ENCODE measurements around the gene C10orf105. TPM values are rescaled to one million over a fixed set of nuclear protein-coding genes. Genes with fewer than 3 reads are reported as not detected.

Gene C10orf105
- total and polyA plus RNA-seq, 2 of the 8 experiments (the other 6 are each of a cell fraction or from before 2014, with no cell fraction given): 0.71 to 0.73 TPM

DNA sequence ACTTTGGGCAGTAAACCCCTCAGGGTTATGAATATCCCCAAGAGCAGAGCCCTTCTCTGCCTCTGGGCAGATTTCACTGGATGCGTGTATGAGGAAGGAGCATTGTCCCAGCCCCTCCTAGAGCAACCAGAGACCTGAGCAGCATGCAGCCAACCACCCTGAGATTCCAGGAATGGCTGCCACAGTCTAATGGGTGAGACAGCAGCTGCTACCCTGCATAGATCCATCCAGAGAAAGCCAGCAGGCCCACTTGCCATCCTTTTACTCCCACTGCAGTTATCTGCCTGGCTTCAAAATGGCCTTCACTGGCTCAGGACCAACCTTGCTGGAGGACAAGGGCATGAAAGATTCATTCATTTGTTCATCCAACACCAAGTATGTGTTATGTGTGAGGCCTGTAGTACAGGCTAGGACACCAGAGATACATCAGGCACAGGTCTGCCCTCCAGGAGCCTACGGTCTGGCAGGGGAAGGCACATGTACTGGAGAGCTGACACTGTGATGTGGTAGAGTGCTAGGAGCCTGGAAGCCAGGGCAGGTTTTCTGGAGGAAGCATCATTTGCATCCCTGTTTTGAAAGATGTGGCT, 26.2 kb upstream of the C10orf105 start:
- H3K36me3 ChIP-seq (ENCODE audit: control insufficient read depth in 2 of 4, insufficient read depth in 4 of 4, low read length in 3 of 4): no peaks in the 10 kb centered on the region
- POLR2A ChIA-PET (ENCODE audit: partially characterized antibody): interaction anchor here (1.4 kb wide), 1 partner anchor 26 kb away, joined by 3 read pairs; the partner anchor contains the start of gene C10orf105
- H3K4me2 ChIP-seq (ENCODE audit: insufficient read depth in 1 of 2, low read depth in 2 of 2, low read length in 2 of 2): no peak overlapping the region
- DNase-seq (ENCODE audit: low read depth in 1 of 2, low spot score in 2 of 2): no peak
- H2BK120ac ChIP-seq (replicated peaks; ENCODE audit: low read depth, low read length): no peak overlapping the region
- H3K23me2 ChIP-seq (ENCODE audit: low read depth, low read length): no peaks in the 10 kb centered on the region
- H3K4ac ChIP-seq (replicated peaks; ENCODE audit: insufficient read length, low read depth, low read length): no peak overlapping the region
- CTCF ChIA-PET (ENCODE audit: partially characterized antibody): interaction anchor here (0.8 to 4.1 kb wide), 23 partner anchors 9 to 429 kb away, joined by 3 to 23 read pairs (median 5); partner anchors contain the start of gene VSIR
- H3K18ac ChIP-seq (ENCODE audit: extremely low read depth, low read length): peak overlapping the region; percentile 16; the same call in 1 of the 2 replicates
- H3K4me1 ChIP-seq (replicated peaks in 1 of 4; ENCODE audit: control insufficient read depth in 3 of 4, insufficient read depth in 4 of 4, low read length in 3 of 4): peaks cover 1 to 8% (median 4%) of the 10 kb centered on the region in 4 experiments; a peak in 4 of 7 replicates
- H2BK5ac ChIP-seq (ENCODE audit: low read depth, low read length): 0 out of 2 replicates have a peak overlapping the region, but pooled peaks have one; percentile 26
- H4K20me1 ChIP-seq (replicated peaks in 1 of 2; ENCODE audit: control insufficient read depth in 1 of 2, insufficient read depth in 2 of 2, low read length in 2 of 2): no peaks in the 10 kb centered on the region
- no peak overlapping the region for H3K4me3 ChIP-seq (ENCODE audit: extremely low read depth in 1 of 4, insufficient read depth in 2 of 4, low read depth in 3 of 4, low read length in 4 of 4)
- no peak overlapping the region for H2AFZ ChIP-seq (ENCODE audit: low read length)
- H2BK12ac ChIP-seq (ENCODE audit: low read depth, low read length): no peak overlapping the region
- no peak overlapping the region for H4K91ac ChIP-seq (replicated peaks; ENCODE audit: insufficient read length, low read length)
- H3K56ac ChIP-seq (replicated peaks; ENCODE audit: insufficient read length, low read depth, low read length): no peak overlapping the region
- no peak overlapping the region for H4K5ac ChIP-seq (ENCODE audit: insufficient read length, low read depth, low read length)
- no peak overlapping the region for H3K14ac ChIP-seq (ENCODE audit: insufficient read length)
- H3K9ac ChIP-seq (replicated peaks in 1 of 4; ENCODE audit: extremely low read depth in 1 of 4, low read depth in 3 of 4, low read length in 3 of 4): 0 out of 7 replicates have a peak overlapping the region, but pooled peaks of 1 of the 4 experiments have one; percentile 2
- no peak for FAIRE-seq
- no peaks in the 10 kb centered on the region for H3K79me1 ChIP-seq (ENCODE audit: low read depth, low read length)
- no peak overlapping the region for H3K27ac ChIP-seq (ENCODE audit: low read depth, low read length)
- H2BK20ac ChIP-seq (ENCODE audit: low read length): no peak overlapping the region; the same call in 1 of the 2 replicates
- TF ChIP-seq ZNF274 (IDR thresholded peaks at IDR 0.05; ENCODE audit: borderline replicate concordance, extremely low read depth, low read length) (no peak), TBP (IDR thresholded peaks at IDR 0.05; ENCODE audit: low read depth, low read length) (no peak), SIX5 (IDR thresholded peaks at IDR 0.05; ENCODE audit: low read depth, low read length) (no peak), FOSL1 (IDR thresholded peaks at IDR 0.05; ENCODE audit: insufficient read depth, low read depth, low read length) (no peak)
- H3K27me3 ChIP-seq (replicated peaks in 1 of 4; ENCODE audit: control insufficient read depth in 3 of 4, extremely low read depth in 1 of 4, insufficient read depth in 3 of 4, low read length in 3 of 4): 0 out of 7 replicates have a peak, but pooled peaks cover 0 to 2% (median 0%) of the 10 kb centered on the region in 4 experiments
- H2AK5ac ChIP-seq (ENCODE audit: low read depth, low read length): peak overlapping the region; percentile 58; the same call in 1 of the 2 replicates
- H4K8ac ChIP-seq (ENCODE audit: extremely low read depth, insufficient read depth, low read length): no peak overlapping the region
- H3K9me3 ChIP-seq (ENCODE audit: insufficient read depth in 2 of 2, low read depth in 1 of 2, low read length in 1 of 2): no peaks in the 10 kb centered on the region
- H3K79me2 ChIP-seq (ENCODE audit: control insufficient read depth in 1 of 2, insufficient read depth in 2 of 2, low read length in 2 of 2): no peaks in the 10 kb centered on the region
- no peak overlapping the region for H3K23ac ChIP-seq (ENCODE audit: insufficient read length)
- no peak overlapping the region for H2BK15ac ChIP-seq (ENCODE audit: low read length)
- 90% methylated on average over 2 of the region's 2 CpGs; no CpG with 5 or more reads in 1 of the 2 experiments for WGBS, 2 experiments (ENCODE audit: extremely low coverage in 1 of 2, insufficient coverage in 1 of 2, insufficient read length in 1 of 2, insufficient replicate concordance in 2 of 2, low coverage in 1 of 2, low lambda C conversion rate in 2 of 2, missing lambda C conversion rate in 1 of 2)
